ENCODE data around the gene RPL10A.
"Not testable (repeated sequence)": the region's sequence is repeated elsewhere in the genome, so short reads cannot be mapped to it uniquely, and the experiment has no call there.

Gene RPL10A

GRCh38 chr6:35428421-35429149 is 39.6 kb upstream of the RPL10A start:
- DNase-seq (ENCODE audit: insufficient read length, low spot score) (no peak), FAIRE-seq (no peak)
- TF ChIP-seq CTCF (IDR thresholded peaks at IDR 0.05; ENCODE audit: insufficient read depth, missing control alignments) = no peak

GRCh38 chr6:35429463-35429862 is 38.7 kb upstream of the RPL10A start:
- FAIRE-seq (no peak), DNase-seq (ENCODE audit: insufficient read length, low spot score) (no peak)
- TF ChIP-seq CTCF (IDR thresholded peaks at IDR 0.05; ENCODE audit: insufficient read depth, missing control alignments) = no peak

- FAIRE-seq (no peak), DNase-seq (ENCODE audit: insufficient read length, low spot score) (no peak)
- TF ChIP-seq CTCF (IDR thresholded peaks at IDR 0.05; ENCODE audit: insufficient read depth, missing control alignments) = no peak
These were observed 35.9 kb upstream of the RPL10A start for GRCh38 chr6:35432291-35432690.

- not testable (repeated sequence) for FAIRE-seq; DNase-seq (ENCODE audit: insufficient read length, low spot score)
These were observed 35.5 kb upstream of the RPL10A start for GRCh38 chr6:35432702-35433101.

- no peak for FAIRE-seq
These were observed 32.9 kb upstream of the RPL10A start for GRCh38 chr6:35435074-35435837.

GRCh38 chr6:35436071-35436857 is 31.9 kb upstream of the RPL10A start:
- TF ChIP-seq CTCF (IDR thresholded peaks at IDR 0.05; ENCODE audit: insufficient read depth, missing control alignments) = no peak
- DNase-seq (ENCODE audit: insufficient read length, low spot score) = no peak
- no peak for FAIRE-seq

More at GRCh38 chr6:35435074-35435837, 32.9 kb upstream of the RPL10A start:
- no peak for DNase-seq (ENCODE audit: insufficient read length, low spot score)
- TF ChIP-seq CTCF (IDR thresholded peaks at IDR 0.05; ENCODE audit: insufficient read depth, missing control alignments) = no peak

GRCh38 chr6:35438378-35439065 is 29.7 kb upstream of the RPL10A start:
- not testable (repeated sequence) for FAIRE-seq

More at GRCh38 chr6:35438378-35439065, 29.7 kb upstream of the RPL10A start:
- not testable (repeated sequence) for DNase-seq (ENCODE audit: insufficient read length, low spot score)
